ENCODE measurements around the gene PI3. TPM values are rescaled to one million over a fixed set of nuclear protein-coding genes. Genes with fewer than 3 reads are reported as not detected.

Gene PI3
- total and polyA plus RNA-seq, 4 donors: not detected

DNA sequence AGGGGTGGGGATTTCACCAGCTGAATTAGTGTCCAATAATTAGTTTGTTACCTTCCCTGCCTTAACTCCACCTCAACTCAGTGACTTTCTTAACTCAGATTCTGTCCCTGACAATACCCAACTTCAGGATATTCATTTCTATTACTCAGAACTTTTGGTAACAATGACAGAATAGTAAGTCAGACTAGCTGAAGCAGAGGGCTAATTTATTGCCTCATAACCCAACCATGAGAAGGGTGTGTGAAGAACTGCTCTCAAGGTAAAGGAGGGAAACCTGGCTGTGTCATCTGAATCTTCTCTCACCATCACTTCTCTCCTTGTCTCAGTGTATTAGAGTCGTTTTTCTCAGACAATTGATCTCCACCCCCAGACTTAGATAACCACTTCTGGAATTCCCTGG lies 1.2 kb upstream of the PI3 start:
- Histone ChIP-seq H3K27me3 (ENCODE audit: control insufficient read depth in 4 of 4, insufficient read depth in 4 of 4, low read length in 3 of 4) (peaks cover 0 to 5% (median 0%) of the 10 kb centered on the region in 4 donors), H3K36me3 (ENCODE audit: control insufficient read depth in 4 of 4, insufficient read depth in 3 of 4, low read depth in 1 of 4, low read length in 3 of 4) (no peaks in the 10 kb centered on the region), H3K4me1 (ENCODE audit: control insufficient read depth in 4 of 4, insufficient read depth in 4 of 4, low read length in 3 of 4) (no peaks in the 10 kb centered on the region), H3K4me3 (ENCODE audit: low read depth in 1 of 3, low read length in 3 of 3) (no peak overlapping the region), H3K9ac (ENCODE audit: low read depth in 1 of 2, low read length in 2 of 2) (no peak overlapping the region), H3K9me3 (ENCODE audit: control insufficient read depth in 4 of 4, low read length in 3 of 4) (peaks cover 0 to 5% (median 1%) of the 10 kb centered on the region in 4 donors), H3K27ac (ENCODE audit: low read depth in 1 of 2, low read length in 2 of 2) (no peak overlapping the region)
- TF ChIP-seq NR2F2 (IDR thresholded peaks at IDR 0.05) (no peak), YY1 (IDR thresholded peaks at IDR 0.05) (no peak), FOXA2 (IDR thresholded peaks at IDR 0.05) (no peak), JUND (IDR thresholded peaks at IDR 0.05) (no peak), HNF4G (IDR thresholded peaks at IDR 0.05) (no peak), EGR1 (IDR thresholded peaks at IDR 0.05; ENCODE audit: low read depth in 2 of 2) (no peak), FOXA1 (IDR thresholded peaks at IDR 0.05) (no peak), SP1 (IDR thresholded peaks at IDR 0.05) (no peak), GABPA (IDR thresholded peaks at IDR 0.05 in 1 of 2, conservative IDR thresholded peaks at IDR 0.05 in 1 of 2) (no peak), HNF4A (conservative IDR thresholded peaks at IDR 0.05) (no peak), RXRA (IDR thresholded peaks at IDR 0.05) (no peak), RAD21 (IDR thresholded peaks at IDR 0.05) (no peak), TAF1 (conservative IDR thresholded peaks at IDR 0.05) (no peak)
- TF ChIP-seq, protein P1, sequence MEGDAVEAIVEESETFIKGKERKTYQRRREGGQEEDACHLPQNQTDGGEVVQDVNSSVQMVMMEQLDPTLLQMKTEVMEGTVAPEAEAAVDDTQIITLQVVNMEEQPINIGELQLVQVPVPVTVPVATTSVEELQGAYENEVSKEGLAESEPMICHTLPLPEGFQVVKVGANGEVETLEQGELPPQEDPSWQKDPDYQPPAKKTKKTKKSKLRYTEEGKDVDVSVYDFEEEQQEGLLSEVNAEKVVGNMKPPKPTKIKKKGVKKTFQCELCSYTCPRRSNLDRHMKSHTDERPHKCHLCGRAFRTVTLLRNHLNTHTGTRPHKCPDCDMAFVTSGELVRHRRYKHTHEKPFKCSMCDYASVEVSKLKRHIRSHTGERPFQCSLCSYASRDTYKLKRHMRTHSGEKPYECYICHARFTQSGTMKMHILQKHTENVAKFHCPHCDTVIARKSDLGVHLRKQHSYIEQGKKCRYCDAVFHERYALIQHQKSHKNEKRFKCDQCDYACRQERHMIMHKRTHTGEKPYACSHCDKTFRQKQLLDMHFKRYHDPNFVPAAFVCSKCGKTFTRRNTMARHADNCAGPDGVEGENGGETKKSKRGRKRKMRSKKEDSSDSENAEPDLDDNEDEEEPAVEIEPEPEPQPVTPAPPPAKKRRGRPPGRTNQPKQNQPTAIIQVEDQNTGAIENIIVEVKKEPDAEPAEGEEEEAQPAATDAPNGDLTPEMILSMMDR (IDR thresholded peaks at IDR 0.05; ENCODE audit: low read depth, low read length, missing input control): no peak
- TF ChIP-seq, protein P2, sequence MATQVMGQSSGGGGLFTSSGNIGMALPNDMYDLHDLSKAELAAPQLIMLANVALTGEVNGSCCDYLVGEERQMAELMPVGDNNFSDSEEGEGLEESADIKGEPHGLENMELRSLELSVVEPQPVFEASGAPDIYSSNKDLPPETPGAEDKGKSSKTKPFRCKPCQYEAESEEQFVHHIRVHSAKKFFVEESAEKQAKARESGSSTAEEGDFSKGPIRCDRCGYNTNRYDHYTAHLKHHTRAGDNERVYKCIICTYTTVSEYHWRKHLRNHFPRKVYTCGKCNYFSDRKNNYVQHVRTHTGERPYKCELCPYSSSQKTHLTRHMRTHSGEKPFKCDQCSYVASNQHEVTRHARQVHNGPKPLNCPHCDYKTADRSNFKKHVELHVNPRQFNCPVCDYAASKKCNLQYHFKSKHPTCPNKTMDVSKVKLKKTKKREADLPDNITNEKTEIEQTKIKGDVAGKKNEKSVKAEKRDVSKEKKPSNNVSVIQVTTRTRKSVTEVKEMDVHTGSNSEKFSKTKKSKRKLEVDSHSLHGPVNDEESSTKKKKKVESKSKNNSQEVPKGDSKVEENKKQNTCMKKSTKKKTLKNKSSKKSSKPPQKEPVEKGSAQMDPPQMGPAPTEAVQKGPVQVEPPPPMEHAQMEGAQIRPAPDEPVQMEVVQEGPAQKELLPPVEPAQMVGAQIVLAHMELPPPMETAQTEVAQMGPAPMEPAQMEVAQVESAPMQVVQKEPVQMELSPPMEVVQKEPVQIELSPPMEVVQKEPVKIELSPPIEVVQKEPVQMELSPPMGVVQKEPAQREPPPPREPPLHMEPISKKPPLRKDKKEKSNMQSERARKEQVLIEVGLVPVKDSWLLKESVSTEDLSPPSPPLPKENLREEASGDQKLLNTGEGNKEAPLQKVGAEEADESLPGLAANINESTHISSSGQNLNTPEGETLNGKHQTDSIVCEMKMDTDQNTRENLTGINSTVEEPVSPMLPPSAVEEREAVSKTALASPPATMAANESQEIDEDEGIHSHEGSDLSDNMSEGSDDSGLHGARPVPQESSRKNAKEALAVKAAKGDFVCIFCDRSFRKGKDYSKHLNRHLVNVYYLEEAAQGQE (IDR thresholded peaks at IDR 0.05): no peak
- TF ChIP-seq, protein P3, sequence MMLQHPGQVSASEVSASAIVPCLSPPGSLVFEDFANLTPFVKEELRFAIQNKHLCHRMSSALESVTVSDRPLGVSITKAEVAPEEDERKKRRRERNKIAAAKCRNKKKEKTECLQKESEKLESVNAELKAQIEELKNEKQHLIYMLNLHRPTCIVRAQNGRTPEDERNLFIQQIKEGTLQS (IDR thresholded peaks at IDR 0.05): no peak
- TF ChIP-seq, protein P4, sequence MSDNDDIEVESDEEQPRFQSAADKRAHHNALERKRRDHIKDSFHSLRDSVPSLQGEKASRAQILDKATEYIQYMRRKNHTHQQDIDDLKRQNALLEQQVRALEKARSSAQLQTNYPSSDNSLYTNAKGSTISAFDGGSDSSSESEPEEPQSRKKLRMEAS (IDR thresholded peaks at IDR 0.05): no peak
- TF ChIP-seq, protein P5, sequence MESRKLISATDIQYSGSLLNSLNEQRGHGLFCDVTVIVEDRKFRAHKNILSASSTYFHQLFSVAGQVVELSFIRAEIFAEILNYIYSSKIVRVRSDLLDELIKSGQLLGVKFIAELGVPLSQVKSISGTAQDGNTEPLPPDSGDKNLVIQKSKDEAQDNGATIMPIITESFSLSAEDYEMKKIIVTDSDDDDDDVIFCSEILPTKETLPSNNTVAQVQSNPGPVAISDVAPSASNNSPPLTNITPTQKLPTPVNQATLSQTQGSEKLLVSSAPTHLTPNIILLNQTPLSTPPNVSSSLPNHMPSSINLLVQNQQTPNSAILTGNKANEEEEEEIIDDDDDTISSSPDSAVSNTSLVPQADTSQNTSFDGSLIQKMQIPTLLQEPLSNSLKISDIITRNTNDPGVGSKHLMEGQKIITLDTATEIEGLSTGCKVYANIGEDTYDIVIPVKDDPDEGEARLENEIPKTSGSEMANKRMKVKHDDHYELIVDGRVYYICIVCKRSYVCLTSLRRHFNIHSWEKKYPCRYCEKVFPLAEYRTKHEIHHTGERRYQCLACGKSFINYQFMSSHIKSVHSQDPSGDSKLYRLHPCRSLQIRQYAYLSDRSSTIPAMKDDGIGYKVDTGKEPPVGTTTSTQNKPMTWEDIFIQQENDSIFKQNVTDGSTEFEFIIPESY (IDR thresholded peaks at IDR 0.05): no peak
- WGBS: 12% methylated on average over 1 of the region's 1 CpG
- no peak for DNase-seq (ENCODE audit: low spot score)
